SK-N-MC (cell line): ENCODE measurements around the gene MAN1C1.

ENCODE experiments used
- EZH2 ChIP-seq: fragments of 200-600 bp; sonication (generic); IDR thresholded peaks from one replicate; pipeline ENCODE4 v1.6.1; 2017; ENCODE audit warnings: antibody characterized with exemption
- FOXP2 ChIP-seq: optimal IDR thresholded peaks from 2 replicates; pipeline ENCODE3; 2011; ENCODE audit warnings: mild to moderate bottlenecking, moderate library complexity; ENCODE audit not compliant: insufficient read depth; ENCODE audit errors: extremely low read length, control extremely low read depth
- POLR2AphosphoS5 ChIP-seq: IDR thresholded peaks from 2 replicates; pipeline ENCODE4 v1.6.1; 2012; ENCODE audit warnings: mild to moderate bottlenecking, low read depth, low read length, borderline replicate concordance

DNA sequence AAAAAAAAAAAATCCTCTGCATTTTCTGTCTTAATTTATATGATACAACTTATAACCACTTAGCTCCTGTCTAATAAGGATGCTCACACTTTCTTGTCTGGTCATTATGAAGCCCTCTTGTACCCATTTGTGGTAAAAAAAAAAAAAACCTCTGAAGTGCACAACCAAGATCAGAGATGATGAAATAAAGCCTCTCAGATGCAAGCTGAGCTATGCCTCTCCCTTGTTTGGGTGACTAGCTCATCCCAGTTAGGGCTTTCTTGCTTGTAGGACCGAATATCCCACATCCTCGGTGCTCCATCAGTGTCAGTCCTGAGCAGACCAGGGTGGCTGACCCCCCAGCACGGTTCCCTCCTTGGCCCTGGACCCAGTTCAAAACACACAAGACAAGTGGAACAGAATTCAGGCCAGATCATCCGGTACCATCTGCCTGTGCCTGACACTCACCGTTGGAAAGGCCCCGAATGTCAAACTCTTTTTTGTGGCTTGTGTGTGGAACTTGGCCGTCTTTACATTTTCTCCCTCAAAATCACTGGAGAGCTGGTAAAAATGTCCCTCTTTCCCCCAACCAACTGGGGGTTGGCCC, 177.1 kb downstream of the MAN1C1 start:
- TF ChIP-seq EZH2 (no peak), FOXP2 (no peak), POLR2AphosphoS5 (no peak)
